Globus pallidus (tissue), 1 donor: ENCODE measurements around the gene CPOX.
"Not testable (repeated sequence)": the region's sequence is repeated elsewhere in the genome, so short reads cannot be mapped to it uniquely, and the experiment has no call there.

Experiments
- DNase-seq: peaks from one replicate; pipeline ENCODE4 v3.0.0-alpha.2; 2015; ENCODE audit warnings: low spot score

The CPOX gene

DNA sequence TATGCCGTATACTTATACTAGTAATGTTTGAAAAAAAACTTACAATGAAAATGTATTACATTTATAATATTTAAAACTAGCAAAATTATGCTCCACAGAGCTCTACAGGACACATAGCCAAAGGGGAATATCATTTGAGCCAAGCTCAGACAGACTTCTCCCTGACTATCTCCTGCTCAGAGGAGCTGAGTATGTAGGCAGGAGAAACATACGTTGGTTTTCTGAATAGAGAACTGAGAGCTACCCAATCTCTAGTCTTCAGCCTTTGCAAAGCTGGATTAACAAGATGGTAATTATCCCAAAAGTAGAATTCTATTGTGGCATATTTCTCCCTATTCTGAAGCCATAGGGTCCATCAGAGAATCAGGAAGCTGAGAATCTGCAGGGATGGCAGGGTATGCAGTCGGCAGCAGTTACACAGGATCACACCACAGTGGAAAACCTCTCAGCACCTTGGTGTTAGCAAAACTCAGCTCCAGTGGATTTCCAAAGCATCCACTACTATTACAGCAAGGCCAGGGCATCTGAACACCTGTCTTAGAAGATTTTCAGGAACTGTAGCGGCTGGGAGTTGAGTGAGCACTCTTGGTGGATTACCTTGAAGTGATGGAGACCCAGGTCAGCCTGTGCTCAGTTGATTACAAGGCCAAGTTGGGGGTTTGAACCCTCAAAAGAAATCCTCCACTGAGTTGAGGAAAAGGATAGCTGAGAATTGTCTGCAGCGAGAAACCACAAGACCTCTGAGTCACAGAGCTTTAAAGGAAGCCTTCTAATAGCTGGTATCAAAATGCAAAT lies 31.5 kb downstream of the CPOX start:
- DNase-seq: no peak

DNA sequence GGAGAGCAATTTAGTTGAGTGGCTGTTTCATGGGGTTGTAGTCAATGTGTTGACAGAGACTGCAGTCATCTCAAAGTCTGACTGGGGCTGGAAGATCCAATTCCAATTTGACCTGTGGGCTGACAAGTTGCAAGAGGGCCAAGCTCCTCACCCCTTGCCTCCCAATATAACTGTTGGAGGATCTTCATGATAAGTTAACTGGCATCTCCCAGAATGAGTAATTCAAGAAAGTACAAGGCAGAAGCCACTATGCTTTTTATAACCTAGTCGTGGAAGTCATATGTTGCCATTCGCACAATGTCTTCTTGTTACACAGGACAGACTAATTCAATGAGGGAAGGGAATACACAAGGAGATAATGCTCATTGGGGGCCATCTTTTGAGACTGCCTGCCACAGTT lies 32.5 kb downstream of the CPOX start:
- DNase-seq: no peak

DNA sequence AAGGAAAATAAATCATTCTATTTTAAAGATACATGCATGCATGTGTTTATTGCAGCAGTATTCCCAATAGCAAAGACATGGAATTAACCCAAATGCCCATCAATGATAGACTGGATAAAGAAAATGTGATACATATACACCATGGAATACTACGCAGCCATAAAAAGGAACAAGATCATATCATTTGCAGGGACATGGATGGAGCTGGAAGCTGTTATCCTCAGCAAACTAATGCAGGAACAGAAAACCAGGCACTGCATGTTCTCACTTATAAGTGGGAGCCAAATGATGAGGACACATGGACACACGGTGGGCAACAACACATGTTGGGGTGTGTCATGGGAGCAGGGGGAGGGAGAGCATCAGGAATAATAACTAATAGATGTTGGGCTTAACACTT lies 33.6 kb downstream of the CPOX start:
- not testable (repeated sequence) for DNase-seq

DNA sequence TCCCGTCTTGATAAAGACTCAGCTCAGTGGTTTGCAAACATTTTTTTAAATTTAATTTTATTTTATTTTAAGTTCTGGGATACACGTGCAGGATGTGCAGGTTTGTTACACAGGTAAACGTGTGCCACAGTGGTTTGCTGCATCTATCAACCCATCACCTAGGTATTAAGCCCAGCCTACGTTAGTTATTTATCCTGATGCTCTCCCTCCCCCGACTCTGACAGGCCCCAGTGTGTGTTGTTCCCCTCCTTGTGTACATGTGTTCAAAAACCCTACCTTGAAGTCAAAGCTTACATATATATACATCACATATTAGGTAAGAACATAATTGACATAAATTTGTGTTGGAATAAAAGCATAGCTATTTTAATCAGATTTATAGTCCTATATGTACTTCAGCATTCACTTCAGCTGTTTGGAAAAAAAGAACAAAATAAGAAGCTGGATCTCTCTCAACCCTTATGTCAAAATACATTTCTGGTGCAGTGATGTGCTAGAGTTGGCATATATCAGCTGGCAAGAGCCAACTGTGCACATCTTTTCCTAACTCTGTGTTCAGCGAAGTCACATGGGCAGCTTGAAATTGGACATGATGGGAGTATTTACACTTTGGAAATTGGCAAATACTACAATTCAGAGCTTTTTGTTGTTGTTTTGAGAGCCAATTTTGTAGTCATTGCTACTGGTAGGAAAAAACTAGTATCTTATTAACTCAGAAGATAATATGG lies 35.1 kb downstream of the CPOX start:
- DNase-seq: no peak

DNA sequence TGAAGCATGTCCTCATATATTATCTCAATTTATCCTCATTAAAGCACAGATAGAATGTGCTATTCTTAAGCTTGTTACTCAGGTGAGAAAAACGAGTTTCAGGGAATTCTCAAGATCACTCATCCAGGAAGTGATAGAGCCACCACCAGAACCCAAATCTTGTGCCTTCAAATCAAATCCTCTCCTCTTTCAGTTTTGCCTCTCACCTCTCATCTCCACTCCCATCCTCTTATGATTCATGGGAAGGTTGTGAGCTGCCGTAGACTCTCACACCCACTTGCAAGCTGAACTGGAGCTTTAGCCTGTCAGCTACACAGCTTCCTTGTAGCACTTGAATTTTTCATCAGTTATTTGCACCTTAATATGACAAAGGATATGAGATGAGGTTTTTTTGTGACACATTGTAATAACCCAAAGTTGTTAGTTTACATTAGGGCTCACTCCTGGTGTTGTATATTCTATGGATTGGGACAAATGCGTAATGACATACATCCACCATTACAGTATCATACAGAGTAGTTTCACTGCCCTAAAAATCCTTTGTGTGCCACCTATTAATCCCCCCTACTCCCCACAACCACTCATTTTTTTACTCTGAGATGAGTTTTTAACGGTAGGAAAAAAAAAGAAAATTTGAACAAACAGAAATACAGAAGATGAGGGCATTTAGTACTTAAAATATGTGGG lies 35.9 kb downstream of the CPOX start:
- no peak for DNase-seq

DNA sequence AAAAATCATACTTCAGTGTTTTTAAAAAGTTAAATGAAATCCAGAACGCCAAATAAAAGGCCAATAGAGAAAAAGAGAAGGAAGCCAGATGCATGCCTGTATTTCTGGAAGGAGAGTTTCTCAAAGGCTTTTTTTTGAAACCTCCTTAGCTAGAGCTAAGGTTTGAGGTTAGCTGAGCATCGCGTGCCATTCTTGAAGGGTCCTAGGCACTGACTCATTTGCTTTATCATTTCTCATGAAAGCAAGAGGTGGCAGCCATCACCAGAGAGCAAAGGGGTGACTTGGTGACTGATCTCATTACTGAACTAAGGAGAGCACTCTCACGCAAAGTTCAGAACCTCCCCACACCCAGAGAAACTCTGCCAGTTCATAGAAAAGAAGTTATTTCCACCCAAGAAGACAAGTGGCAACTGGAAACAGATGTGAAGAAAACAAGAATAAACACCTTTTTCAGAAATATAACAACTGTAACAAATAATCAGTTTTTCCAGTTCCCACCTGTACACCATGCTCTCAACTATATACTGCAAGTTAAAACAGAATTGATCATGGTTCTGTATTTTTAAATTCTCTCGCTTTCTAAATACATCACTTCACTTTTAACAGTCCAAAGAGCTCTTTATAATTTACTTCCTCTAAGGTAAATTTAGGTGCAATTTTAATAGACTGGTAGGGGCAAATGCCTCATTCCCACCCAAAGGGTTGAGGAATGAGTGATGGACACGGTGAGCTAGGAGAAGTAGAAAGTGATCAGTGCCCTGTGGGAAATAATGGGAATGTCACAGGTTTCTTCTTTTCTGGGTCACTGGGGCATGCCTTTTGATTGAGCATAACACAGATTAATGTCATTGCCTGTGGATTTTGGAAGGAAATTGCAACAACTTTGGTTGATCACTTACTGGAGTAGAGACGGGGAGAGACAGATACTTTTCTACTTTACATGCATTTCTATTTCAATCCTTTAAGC lies 37.0 kb downstream of the CPOX start:
- no peak for DNase-seq

DNA sequence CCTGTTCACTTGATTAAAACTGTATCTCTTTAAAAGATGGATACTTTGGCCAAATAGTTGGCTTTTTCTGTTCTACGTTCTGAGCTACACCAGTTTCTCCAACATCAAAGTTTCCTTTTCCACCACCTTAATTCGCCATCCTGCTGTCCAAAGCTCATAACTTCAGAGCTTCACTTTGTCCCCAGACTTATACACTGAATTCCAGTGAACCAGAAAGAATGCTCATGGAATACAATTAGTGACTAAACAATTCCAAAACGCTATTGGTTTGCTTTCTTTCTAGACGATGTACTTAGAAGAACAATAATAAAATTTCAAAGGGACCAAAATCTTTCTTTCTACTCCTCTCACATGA lies 38.4 kb downstream of the CPOX start:
- DNase-seq: no peak

DNA sequence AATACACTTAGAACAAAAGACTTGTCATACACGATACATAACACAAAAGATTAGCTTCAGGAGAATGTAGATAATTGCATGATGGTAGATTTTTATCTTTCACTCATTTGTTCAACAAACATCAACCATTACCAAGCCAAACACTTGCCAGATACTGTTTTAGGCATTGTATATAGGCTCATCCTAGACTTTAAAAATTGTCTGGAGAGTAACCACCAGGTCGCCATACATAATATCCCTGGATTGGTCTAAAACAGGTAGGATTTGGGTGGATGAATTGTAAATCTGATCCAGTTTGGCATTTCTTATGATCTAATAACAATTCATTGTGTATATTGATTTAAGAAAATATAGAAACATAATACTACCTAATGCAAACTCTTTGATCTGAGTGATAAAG lies 38.8 kb downstream of the CPOX start:
- no peak for DNase-seq

DNA sequence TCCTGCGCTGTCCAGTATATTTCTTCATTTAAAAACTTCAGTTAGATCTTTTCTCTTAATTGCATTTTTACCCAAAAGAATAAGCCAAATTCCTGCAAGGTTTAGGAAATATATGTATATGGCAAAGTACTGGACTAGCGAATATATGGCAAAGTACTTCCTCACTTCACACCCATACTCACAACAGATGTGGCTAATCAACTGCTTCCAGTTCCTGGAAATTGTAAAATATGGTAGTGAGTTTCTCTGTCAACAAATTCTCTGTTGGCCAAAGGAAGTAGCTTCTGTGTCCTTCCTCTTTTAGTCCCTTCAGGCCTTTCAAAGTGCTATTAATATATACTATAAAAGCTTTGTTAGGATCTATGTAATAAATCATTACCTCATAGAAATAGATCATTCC lies 39.7 kb downstream of the CPOX start:
- peak; percentile 19 for DNase-seq

DNA sequence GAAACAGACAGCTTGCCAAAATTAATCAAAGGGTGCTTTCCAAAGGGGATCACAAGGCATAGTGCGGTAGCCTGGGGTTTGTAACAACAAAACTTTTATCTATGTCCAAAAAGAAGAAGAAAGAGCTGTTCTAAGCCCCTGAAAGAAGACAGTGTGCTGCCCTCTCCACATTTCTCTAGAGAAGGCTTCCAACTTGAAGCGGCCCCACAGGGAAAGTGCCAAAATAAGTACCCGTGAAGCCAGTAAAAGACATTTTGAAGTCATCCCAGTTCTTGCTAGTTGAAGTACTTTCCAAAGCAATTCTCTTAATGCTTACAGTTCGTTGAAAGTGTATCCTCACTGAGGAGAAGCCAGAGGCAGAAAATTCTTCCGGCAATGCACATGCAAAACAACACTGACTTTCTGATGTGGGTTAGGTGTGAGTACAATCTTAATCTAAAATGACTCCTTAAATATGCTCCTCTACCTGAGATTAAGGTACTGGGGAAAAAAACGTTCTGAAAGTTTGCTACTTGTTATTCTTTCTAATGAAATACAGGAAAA lies 40.3 kb downstream of the CPOX start:
- DNase-seq: peak; percentile 14

DNA sequence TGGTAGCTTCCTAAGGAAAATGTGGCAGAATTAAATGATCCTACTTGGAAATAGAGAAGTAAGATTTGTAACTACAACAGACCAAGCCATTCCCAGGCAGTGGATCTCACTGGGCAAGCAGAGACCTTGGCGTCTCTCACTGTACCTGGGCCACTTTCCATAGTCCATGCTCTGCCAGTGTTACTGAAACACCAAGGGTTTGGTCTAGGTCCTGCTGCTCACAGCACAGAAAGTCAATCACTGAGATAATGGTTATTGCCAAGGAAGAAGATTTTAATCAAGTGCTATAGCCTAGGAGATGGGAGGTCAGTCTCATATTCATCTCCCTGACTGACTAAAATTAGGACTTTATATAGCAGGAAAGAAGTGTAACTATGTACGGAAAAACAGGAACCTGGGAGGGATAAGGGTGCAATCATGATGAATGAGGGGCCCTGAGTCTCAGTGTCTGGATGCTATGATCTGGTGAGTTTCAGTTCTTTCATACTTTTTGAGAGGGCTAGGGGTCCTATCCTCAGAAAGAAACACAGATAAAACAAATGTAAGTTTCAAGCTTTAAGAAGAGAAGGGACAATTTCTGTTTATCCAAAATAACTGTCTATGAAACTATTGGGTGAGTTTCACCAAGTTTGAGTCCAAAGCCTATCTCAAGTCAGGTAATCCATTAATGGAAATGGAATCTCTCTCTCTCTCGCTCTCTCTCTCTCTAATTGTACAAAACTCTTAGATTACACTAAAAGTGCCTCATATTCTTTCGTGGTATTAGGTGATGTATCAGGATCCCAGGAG lies 41.0 kb downstream of the CPOX start:
- no peak for DNase-seq

DNA sequence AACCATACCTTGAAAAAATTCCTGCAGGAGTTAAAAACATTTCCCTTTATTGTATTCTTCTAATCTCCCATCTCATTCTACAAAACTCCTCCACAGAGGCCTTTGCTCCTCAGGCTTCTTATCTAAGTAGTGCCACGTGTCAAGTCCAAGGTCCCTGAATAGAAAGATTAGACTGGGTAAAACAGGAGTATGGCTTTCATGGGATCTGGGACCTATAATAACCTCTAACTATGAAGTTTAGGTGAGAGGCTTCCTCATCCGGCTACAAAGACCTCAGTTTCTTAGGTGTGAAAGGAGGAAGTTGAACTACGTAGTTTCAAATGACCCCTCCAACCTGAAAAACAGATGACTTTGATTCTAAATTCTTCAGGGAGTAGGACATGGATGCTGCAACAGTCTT lies 41.7 kb downstream of the CPOX start:
- no peak for DNase-seq

DNA sequence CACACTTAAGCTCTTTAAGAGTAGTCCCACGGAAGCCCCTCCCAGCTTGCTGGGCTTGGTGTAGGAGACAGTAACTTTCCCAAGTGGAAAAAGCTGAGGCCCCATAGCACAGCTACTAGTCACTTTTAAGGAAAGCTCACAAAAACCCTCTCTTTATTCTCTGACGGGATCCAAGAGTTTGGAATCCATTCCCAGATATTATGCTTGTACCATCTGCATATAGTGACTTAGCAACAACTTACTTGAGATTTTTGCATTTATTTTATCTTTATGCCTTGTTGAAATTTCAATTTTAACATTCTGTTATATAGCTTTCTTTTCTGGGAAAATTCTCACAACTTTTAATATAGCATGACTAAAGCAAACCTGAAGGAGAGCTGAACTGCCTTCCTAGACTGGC lies 42.2 kb downstream of the CPOX start:
- no peak for DNase-seq

DNA sequence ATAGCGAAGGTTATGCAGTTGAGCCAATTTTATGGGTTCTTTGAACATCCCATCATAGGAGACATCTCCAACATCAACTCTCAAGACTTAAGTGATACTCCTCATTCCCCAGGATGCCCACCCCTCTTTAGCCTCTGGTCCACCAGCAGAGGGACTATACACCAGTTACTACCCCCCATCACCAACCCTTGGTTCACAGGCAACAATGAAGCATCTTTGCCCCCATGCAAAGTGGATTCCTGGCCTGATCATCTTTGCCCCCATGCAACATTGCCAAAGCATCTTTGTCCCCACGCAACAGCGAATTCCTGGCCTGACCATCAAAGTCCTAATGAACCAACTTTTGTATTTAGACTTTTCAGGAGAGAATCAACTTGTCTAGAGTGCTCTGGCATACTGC lies 42.6 kb downstream of the CPOX start:
- DNase-seq: no peak

DNA sequence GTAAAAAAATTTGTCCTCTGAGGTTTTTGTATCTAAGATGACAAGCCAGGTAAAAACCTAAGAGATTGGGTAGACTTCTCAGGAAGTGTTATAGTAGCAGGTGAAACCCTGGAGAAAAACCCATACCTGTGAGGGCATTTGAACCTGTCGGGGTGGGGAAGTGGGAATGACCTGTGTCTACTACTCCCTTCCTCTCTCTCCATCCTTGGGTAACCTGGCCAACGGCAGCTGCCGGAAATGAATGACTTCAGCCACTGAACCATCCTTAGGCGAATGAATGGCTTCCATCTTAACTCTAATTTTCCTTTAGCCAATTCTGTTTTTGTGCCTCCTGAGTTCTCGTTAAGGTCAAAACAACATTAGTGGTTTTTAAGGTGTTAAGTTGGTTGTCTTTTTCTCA lies 44.9 kb downstream of the CPOX start:
- DNase-seq: no peak

DNA sequence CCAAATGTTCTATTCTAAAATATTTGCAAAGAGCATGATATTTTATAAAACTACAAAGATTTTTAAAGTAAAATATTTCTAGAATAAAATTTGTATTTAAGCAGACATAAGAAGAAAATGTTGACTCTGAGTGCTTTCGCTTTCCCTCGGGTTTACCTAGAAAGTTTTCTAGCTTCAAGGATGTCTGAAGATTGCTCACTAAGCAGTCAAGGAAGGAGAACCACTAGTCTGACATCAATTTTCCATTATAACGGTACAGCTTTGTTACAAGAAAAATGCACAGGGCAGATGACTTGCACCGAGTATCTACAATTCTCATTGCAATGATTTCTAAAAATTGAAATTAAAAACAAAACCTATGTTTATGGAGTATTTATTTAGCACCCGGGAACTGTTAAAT lies 47.5 kb downstream of the CPOX start:
- no peak for DNase-seq

DNA sequence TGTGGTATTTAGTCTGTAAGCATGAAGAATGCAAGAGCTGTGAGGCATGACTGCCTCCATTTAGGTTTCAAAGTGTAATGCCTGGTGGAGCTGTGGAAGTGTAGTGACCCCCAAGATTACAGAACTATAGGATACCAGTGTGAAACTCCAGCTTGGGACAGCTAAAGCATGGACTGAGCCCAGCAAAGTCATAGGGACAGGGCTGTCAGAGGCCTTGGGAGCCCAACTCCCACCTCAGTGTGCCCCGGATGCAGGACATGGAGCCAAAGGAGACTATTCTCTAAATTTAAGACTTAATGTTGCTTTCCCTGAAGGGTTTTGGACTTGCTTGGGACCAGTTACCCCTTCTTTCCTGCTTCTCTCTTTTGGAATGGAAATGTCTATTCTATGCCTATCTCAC lies 50.8 kb downstream of the CPOX start:
- no peak for DNase-seq

DNA sequence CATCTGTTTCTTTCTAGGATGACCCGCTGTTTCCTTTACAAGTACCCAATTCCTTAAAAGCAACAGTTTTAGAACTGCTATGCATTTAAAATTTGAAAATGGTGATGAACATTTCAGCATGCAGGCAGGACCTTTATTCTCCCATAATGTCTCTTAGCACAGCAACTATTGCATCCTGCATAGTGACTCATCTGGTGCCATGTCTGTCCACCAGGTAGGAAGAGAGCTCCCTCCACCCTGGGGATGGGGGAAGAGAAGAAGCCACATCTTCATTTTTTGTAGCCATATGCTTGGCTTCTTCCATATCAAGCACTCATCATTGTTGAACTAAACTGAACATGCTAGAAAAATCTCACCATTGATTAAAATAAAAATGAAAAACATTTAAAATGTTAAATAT lies 51.7 kb downstream of the CPOX start:
- DNase-seq: no peak

DNA sequence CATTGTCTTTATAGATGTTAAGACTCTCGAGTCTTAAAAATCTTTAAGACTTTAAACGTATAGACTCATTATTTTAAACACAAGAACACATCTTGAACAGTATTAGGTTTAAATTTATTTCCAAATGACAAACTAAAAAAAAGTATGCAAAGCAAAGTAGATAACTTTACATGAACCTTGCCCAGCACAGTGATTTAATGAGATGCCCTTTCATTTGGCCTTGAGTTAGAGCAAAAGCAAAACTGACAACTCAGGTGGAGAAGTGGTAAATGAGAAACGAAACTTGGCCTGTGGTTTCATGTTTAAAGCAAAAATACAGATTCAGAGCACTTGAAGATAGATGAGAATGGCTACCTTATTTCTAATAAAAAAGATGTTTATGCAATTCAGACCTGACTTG lies 53.1 kb downstream of the CPOX start:
- DNase-seq: no peak

DNA sequence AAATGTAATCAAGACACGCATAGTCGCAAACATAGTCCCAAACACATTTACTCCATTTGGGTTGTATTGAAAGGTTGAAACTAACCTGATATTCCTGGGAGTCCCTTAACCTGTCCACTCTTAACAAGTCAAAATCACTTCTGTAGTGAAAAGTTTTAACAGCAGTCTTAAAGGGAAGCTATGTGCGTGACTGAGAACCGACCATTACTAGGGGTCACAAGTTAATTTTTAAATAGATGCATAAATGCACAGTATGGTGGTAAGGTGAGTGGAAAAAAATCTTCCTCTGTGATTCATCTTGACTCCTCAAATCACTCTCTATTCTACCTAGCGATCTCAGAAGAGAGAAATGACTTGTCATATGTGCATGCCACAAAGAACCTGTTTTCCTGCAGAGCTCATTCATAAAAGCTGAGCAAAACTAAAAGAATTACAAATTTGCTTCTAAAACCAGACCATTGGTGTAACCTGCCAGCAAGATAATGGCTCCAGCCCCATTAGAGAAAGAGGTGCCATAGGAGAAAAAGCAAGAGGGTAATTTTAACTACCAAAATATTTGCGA lies 56.9 kb downstream of the CPOX start:
- no peak for DNase-seq

DNA sequence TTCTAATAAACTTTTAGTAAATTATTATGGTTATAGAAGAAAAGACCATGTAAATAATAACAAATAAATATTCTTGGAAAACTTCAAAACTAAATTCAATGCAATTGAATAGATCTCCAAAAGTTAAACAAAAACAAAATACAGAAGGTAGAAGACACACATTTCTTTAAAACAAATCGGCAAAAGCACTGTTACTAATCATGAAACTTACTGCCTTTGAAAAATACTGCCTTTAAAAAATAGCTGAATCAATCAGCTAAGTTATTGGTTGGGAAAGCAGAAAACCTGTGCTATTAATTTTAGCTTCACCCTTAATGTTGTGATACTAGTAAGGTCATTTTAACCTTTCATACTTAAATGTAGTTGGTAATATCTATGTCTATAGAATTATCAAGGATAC lies 58.7 kb downstream of the CPOX start:
- DNase-seq: no peak
